Stimulated activated effector memory CD8-positive, alpha-beta T cell treated with anti-CD3 and anti-CD28 coated beads, Interleukin-12 subunit alpha, Interleukin-12 subunit beta, amount 100 ng/mL, for 72 hours (primary cell): Measurements from ENCODE around the gene CARM1.
"Not testable (repeated sequence)": the region's sequence is repeated elsewhere in the genome, so short reads cannot be mapped to it uniquely, and the experiment has no call there.

ENCODE experiments used
- ATAC-seq: fragments of 150-1000 bp; cut with Tn5 transposase; 2 replicates; pipeline ENCODE4 v1.10.0; 2021
- DNase-seq, 2 donors: peaks; one replicate each; pipeline ENCODE4 v3.0.0; 2021 to 2022; ENCODE audit warnings: low spot score in 2 of 2
- H3K27ac Mint-ChIP-seq: one replicate; pipeline ENCODE4 v1.8.0; 2022; ENCODE audit warnings: mild to moderate bottlenecking, mixed read lengths
- H3K36me3 Mint-ChIP-seq: one replicate; pipeline ENCODE4 v1.8.0; 2022; ENCODE audit warnings: mild to moderate bottlenecking, mixed read lengths
- H3K4me1 Mint-ChIP-seq: one replicate; pipeline ENCODE4 v1.8.0; 2022; ENCODE audit warnings: mixed read lengths
- H3K4me3 Mint-ChIP-seq: one replicate; pipeline ENCODE4 v1.8.0; 2022; ENCODE audit warnings: mild to moderate bottlenecking, mixed read lengths
- H3K9me3 Mint-ChIP-seq: one replicate; pipeline ENCODE4 v1.8.0; 2022; ENCODE audit warnings: mixed read lengths

CARM1 gene

DNA sequence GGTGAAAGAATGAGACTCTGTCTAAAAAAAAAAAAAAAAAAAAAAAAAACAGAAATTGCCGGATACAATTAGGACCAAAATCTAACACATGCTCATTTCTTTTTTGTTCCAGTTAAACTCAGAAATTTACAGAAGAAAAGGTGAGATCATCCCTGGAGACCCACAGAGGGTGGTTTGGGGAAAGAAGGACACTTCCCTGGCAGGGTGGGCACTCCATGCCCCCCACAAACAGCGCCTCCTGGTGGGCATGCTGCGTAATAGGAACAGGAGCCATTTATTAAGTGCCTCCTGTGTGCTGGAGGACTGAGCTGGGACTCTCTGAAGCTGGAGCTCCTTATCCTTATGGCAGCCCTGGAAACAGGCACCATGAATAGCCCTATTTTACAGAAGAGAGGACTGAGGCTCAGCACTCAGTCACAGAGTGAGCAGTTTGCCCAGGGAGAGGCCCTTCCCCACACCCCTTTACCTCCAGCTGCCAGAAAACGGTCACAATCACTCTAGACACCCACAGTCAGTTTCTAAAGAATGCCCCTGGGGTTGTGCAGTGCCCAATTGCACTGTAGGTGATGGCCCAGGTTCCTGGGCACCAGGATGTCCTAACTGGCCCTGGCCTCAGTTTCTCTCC, 13.0 kb upstream of the CARM1 start:
- Mint-ChIP-seq H3K36me3 (no peaks in the 10 kb centered on the region), H3K27ac (peak overlapping the region; percentile 26), H3K4me1 (peaks cover 3% of the 10 kb centered on the region), H3K9me3 (no peaks in the 10 kb centered on the region), H3K4me3 (no peak overlapping the region)
- ATAC-seq (peak; percentile 73), DNase-seq (peak; percentile 42 to 77)

DNA sequence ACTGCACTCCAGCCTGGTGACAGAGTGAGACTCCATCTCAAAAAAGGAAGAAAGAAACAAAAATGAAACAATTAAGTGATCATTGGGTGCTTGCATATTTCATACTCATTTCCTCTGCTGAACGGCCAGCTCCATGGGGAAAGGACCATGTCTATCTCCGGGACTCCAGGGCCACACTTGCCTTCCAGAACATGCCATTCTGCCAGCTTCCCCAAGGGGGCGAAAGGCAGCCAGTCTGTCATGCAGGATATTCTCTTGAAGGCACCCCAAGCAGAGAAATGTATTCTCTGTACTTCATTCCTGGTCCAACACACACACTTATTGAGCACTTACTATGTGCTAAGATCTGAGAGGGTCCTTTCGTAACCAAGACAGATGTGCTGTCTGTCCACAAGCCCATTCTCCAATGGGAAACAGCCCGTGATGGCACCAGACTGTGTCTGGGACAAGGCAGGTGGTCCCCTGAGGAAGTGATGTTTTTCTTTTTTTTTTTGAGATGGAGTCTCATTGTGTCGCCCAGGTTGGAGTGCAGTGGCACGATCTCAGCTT, 10.2 kb upstream of the CARM1 start:
- DNase-seq = peak in 1 of 2 donors; percentile 62
- no peak for ATAC-seq
- H3K27ac Mint-ChIP-seq = no peak overlapping the region

DNA sequence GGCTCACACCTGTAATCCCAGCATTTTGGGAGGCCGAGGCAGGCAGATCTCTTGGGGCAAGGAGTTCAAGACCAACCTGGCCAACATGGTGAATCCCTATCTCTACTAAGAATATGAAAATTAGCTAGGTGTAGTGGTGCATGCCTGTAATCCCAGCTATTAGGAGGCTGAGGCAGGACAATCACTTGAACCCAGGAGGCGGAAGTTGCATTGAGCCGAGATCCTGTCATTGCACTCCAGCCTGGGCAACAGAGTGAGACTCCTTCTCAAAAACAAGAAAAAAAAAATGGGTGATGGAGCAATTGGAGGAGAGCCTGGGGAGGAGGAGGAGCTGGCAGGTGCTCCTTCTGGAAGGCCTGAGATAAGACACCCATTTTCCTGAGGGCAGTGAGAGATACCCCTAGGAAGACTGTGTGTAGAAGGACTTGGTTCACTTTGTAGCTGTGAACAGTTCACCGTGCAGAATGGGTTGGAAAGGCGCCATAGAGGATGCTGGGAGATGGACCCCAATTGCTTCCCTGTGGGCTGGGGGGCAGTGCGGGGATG, 8.7 kb upstream of the CARM1 start:
- H3K36me3 Mint-ChIP-seq = no peaks in the 10 kb centered on the region
- H3K4me1 Mint-ChIP-seq = peaks cover 15% of the 10 kb centered on the region
- H3K4me3 Mint-ChIP-seq = no peak overlapping the region
- ATAC-seq (no peak), DNase-seq (no peak)
- H3K9me3 Mint-ChIP-seq = no peaks in the 10 kb centered on the region
- peak overlapping the region; percentile 29 for H3K27ac Mint-ChIP-seq

More for the DNA sequence above, 10.2 kb upstream of the CARM1 start:
- Mint-ChIP-seq H3K9me3 (no peaks in the 10 kb centered on the region), H3K4me3 (no peak overlapping the region), H3K36me3 (no peaks in the 10 kb centered on the region), H3K4me1 (peaks cover 15% of the 10 kb centered on the region)

DNA sequence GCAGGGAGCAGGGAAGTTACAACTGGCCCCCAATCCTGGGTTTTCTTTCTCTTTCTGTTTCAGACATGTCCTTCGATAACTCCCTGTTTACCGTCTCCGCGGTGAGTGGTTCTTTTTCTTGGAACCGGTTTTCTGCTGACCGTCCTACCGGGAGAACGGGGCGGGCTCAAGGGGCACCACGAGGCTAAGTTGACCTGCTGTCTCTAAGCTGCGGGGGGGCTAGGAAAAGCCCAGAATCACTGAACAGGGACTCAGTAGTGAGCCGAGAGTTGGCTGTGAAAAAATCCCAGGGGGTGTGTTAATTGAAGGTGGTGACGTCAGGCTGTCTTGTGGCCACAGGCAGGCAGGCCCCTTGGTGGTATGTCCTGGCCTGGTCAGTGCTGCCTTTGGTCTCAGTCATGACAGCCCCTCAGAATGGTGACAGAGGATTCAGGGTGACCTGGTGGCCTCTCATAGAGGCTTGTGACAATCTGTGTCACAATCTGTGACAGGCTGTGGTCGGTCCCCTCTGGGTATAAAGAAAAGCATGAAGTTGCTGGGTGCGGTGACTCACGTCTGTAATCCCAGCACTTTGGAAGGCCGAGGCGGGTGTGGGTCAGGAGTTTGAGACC, 8.1 kb upstream of the CARM1 start:
- peak overlapping the region; percentile 29 for H3K27ac Mint-ChIP-seq
- DNase-seq (no peak), ATAC-seq (no peak)
- H3K4me1 Mint-ChIP-seq = peaks cover 20% of the 10 kb centered on the region
- no peaks in the 10 kb centered on the region for H3K36me3 Mint-ChIP-seq
- H3K4me3 Mint-ChIP-seq = no peak overlapping the region
- H3K9me3 Mint-ChIP-seq = no peaks in the 10 kb centered on the region

DNA sequence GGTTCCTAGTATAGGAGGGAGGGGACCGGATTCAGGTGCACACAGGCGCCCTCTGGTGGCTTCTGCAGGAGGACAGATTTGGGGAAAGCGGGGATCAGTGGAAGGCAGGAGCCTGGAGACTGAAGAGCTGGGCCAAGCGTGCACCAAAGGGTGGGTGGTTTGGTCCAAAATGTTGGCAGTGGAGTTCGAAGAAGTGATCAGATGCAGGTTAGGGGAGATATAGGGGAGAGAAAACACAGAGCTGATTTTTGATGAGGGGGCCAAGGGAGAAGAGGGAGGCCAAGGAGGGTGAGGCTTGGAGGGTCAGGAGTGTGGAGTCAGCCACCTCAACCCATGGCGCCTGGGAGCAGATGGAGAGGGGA, 6.8 kb upstream of the CARM1 start:
- no peaks in the 10 kb centered on the region for H3K9me3 Mint-ChIP-seq
- peak; percentile 82 to 91 for DNase-seq
- H3K4me3 Mint-ChIP-seq = peak overlapping the region; percentile 4
- H3K27ac Mint-ChIP-seq = peak overlapping the region; percentile 43
- ATAC-seq = peak; percentile 91
- peaks cover 26% of the 10 kb centered on the region for H3K4me1 Mint-ChIP-seq
- no peaks in the 10 kb centered on the region for H3K36me3 Mint-ChIP-seq

DNA sequence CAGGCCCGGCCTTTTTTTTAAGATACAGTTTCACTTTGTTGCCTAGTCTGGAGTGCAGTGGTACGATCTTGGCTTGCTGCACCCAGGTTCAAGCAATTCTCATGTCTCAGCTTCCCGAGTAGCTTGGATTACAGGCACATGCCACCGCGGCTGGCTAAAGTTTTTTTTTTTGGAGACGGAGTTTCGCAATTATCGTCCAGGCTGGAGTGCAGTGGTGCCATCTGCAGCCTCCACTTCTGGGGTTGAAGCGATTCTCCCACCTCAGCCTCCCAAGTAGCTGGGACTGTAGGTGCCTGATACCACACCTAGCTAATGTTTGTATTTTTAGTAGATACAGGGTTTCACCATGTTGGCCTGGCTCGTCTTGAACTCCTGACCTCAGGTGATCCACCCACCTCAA, 4.9 kb upstream of the CARM1 start:
- H3K36me3 Mint-ChIP-seq = no peaks in the 10 kb centered on the region
- H3K4me3 Mint-ChIP-seq = no peak overlapping the region
- DNase-seq (no peak), ATAC-seq (no peak)
- H3K9me3 Mint-ChIP-seq = no peaks in the 10 kb centered on the region
- H3K4me1 Mint-ChIP-seq = peaks cover 40% of the 10 kb centered on the region
- no peak overlapping the region for H3K27ac Mint-ChIP-seq

DNA sequence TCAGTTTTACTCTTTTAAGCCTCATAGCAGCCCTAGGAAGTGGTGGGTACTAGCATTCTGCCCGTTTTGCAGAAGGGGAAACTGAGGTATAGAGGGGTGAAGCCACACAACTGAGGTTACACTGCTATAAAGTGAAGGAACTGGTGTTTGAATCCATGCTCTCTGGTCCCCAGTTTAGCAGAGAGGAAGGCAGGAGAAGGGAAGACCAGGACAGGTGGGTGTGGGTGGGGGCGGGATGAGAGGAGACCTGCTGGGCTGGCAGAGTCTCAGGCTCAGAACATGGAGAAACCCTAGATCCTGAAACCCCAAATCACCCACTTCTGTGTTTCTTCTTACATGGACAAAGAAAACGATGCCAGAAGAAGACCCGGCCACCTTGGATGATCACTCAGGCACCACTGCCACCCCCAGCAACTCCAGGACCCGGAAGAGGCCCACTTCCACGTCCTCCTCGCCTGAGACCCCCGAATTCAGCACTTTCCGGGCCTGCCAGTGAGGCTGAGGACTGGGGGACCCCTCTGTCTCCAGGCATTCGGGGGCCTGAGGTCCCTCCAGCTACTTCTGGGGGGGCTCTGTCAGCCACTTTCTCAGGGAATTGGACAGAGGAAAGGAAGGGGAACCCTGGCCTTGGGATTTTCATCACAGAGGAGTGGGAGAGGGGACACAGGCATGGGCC, 2.3 kb upstream of the CARM1 start:
- Mint-ChIP-seq H3K9me3 (no peaks in the 10 kb centered on the region), H3K4me1 (peaks cover 40% of the 10 kb centered on the region), H3K27ac (peak overlapping the region; percentile 23), H3K36me3 (peaks cover 19% of the 10 kb centered on the region), H3K4me3 (no peak overlapping the region)
- DNase-seq = no peak
- no peak for ATAC-seq

DNA sequence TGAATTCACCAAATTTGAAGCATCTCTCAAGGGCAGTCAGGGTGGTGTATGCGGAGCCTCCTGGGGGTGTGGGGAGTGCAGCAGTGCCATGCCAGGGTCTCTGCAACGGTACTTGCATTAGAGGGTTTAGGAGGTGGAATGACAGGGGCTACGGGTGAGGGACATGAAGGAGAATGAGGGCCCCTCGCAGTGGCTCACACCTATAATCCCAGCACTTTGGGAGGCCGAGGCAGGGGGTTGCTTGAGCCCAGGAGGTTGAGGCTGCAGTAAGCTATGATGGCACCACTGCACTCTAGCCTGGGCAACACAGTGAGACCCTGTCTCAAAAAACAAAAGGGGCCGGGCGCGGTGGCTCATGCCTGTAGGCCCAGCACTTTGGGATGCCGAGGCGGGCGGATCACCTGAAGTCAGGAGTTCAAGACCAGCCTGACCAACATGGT, 1.5 kb upstream of the CARM1 start:
- Mint-ChIP-seq H3K36me3 (peaks cover 27% of the 10 kb centered on the region), H3K27ac (peak overlapping the region; percentile 89), H3K4me1 (peaks cover 32% of the 10 kb centered on the region), H3K4me3 (peak overlapping the region; percentile 75)
- not testable (repeated sequence) for DNase-seq, ATAC-seq, H3K9me3 Mint-ChIP-seq

DNA sequence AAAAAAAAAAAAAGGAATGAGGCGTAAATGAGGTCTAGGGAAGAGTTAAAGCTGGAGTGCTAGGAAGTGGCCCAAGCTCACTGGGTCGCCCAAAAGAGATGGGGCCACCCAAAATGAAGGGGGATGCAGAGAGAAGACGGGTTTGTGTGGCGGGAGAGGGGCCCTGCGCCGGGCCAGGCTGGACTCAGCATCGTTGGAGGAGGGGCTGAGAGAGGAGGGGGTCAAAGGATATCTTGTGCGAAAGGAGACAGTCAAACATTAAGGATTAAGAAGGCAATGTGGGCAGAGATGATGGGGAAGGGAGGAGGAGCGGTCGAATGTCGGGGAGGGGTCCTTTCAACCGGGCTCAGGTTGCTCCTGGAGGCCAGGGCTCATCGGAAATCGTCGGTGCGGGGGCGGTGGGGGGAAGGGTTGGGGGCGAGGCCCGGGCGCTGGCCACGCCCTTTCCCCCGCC, 825 bp upstream of the CARM1 start:
- Mint-ChIP-seq H3K4me1 (peaks cover 32% of the 10 kb centered on the region), H3K9me3 (no peaks in the 10 kb centered on the region), H3K4me3 (peak overlapping the region; percentile 75), H3K36me3 (peaks cover 27% of the 10 kb centered on the region), H3K27ac (peak overlapping the region; percentile 89)
- no peak for ATAC-seq
- DNase-seq = no peak

DNA sequence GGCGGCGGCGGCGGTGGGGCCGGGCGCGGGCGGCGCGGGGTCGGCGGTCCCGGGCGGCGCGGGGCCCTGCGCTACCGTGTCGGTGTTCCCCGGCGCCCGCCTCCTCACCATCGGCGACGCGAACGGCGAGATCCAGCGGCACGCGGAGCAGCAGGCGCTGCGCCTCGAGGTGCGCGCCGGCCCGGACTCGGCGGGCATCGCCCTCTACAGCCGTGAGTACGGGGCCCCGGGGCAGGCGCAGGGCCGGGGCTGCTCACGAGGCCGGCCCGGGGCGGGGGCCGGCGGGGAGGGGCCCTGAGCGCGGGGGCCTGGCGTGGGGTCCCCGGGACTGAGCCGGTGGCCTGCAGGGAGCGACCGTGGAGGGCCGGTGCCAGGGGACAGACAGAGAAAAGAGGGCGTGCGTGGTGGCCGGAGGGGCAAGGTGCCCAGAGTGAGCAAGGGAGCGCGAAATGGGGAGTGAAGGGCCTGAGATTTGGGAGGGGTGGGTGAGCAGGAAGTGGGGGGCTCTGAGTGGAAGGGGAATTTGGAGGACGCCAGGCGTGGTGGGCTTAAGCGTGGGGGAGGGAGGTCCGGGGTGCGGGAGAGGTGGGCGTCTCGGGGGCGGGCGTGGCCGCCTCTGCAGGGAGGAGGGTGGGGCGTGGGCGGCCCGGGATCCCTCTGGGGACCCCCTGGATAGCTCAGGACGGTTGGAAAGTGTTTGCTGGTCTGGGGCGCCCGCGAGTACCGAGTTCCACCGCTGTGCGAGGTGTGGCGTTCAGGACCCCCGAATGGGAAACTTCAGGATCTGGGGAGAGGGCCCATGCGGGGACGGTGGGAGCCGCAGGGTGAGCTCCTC, 575 bp downstream of the CARM1 start:
- H3K27ac Mint-ChIP-seq = peak overlapping the region; percentile 82
- peak overlapping the region; percentile 79 for H3K4me3 Mint-ChIP-seq
- DNase-seq (peak; percentile 35 to 69), ATAC-seq (peak; percentile 8)
- no peaks in the 10 kb centered on the region for H3K9me3 Mint-ChIP-seq
- peaks cover 39% of the 10 kb centered on the region for H3K4me1 Mint-ChIP-seq
- H3K36me3 Mint-ChIP-seq = peaks cover 27% of the 10 kb centered on the region

DNA sequence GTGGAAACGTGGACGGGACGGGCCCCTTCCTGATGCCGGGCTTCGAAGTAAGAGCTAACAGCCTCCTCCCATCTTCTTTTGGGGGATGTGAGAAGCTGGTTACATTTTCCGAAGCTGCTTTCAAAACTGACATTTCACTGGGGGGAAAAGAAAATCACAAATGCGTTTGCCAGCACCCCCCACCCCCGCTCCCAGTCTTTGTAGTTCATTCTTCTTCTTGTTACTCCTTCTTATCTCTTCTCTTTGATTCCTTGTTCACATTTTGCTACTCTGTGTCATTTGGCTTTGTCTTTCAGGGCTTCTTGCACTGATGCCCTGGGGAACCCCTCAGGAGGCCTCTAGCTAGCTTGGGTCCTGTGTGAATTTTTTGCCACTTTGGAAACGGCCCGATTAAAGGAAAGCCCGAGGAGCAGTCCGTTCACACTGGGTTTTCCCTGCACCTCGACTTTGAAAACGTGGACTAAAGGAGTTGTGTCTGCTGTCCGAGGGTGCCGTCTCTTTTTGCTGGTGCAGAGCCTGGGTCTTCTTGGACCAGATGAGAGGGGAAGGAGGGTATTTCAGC, 1.3 kb downstream of the CARM1 start:
- DNase-seq (peak in 1 of 2 donors; percentile 56), ATAC-seq (no peak)
- peaks cover 41% of the 10 kb centered on the region for H3K4me1 Mint-ChIP-seq
- peaks cover 27% of the 10 kb centered on the region for H3K36me3 Mint-ChIP-seq
- no peaks in the 10 kb centered on the region for H3K9me3 Mint-ChIP-seq
- H3K4me3 Mint-ChIP-seq = peak overlapping the region; percentile 79
- H3K27ac Mint-ChIP-seq = peak overlapping the region; percentile 82

DNA sequence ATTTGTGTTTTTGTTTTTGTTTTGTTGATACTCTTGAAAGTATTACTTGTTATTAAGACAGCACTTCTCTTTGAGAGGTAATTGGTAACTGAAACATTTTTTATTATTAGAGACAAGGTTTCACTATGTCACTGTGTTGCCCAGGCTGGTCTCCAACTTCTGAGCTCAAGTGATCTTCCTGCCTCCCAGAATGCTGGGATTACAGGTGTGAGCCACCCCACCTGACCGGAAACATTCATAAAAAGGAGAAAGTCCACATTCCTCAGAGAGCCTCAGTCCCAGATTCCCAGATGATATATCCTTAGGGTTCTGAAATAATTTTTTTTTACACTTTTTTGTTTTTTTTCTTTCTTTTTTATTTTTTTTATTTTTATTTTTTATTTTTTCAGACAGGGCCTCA, 2.7 kb downstream of the CARM1 start:
- H3K4me1 Mint-ChIP-seq = peaks cover 43% of the 10 kb centered on the region
- H3K27ac Mint-ChIP-seq = no peak overlapping the region
- peak overlapping the region; percentile 17 for H3K4me3 Mint-ChIP-seq
- ATAC-seq = no peak
- no peak for DNase-seq
- H3K36me3 Mint-ChIP-seq = peaks cover 27% of the 10 kb centered on the region
- no peaks in the 10 kb centered on the region for H3K9me3 Mint-ChIP-seq

DNA sequence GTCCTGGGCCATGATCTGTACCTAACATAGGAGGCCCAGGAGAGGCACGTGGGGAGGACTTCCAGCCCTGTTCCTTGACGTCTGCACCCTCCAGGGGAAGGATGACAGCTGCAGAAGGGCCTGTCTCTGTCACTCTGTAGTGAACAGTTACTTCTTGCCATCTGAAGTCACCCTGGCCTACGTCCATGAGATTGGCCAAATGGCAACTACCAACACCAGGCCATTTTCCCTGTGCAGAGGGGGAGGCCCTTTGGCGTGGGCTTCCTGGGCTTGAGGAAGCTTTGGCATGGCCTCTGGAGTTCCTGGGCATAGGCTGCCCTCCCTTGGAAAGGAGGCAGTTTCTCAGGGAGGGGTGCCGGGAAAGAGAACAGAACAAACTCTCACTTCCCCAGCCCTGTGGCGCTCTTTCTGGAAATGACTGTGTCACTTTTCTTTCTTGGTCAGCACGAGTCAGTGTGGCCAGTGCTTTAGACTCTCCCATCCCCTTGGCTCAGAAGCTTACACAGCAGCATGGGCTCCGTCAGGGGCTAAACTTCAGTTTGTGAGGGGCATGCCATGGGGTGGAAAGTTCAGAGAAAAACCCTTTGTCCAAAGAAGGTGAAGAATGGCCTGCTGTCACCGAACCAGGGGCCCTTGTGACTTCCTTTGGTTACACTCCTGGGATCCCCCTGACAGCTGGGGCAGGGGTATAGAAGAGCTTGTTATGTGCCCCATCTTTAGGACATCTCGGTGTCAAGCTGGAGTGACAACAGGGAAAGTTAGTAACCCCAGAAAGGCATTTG, 5.3 kb downstream of the CARM1 start:
- Mint-ChIP-seq H3K9me3 (no peaks in the 10 kb centered on the region), H3K27ac (peak overlapping the region; percentile 54), H3K4me3 (peak overlapping the region; percentile 42), H3K4me1 (peaks cover 34% of the 10 kb centered on the region), H3K36me3 (peaks cover 27% of the 10 kb centered on the region)
- peak; percentile 72 for ATAC-seq
- peak in 1 of 2 donors; percentile 76 for DNase-seq

DNA sequence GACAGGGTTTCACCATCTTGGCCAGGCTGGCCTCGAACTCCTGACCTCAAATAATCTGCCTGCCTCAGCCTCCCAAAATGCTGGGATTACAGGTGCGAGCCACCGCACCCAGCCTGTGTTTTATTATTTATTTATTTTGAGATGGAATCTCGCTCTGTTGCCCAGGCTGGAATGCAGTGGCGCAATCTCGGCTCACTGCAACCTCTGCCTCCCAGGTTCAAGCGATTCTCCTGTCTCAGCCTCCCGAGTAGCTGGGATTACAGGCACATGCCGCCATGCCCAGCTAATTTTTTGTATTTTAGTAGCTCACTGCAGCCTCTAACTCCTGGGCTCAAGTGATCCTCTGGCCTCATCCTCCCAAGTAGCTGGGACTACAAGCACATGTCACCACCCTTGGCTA, 6.3 kb downstream of the CARM1 start:
- not testable (repeated sequence) for ATAC-seq, H3K9me3 Mint-ChIP-seq, DNase-seq
- Mint-ChIP-seq H3K27ac (peak overlapping the region; percentile 88), H3K4me1 (peaks cover 31% of the 10 kb centered on the region), H3K36me3 (peaks cover 25% of the 10 kb centered on the region), H3K4me3 (peak overlapping the region; percentile 46)
